Effector CD8-positive, alpha-beta T cell (primary cell): ENCODE data around the gene PTGER1.
A peak's percentile ranks its signal among the peaks of the same experiment; 100 is the strongest.

Experiments
- DNase-seq: peaks from one replicate; lab custom pipeline; 2025; lab: John Stamatoyannopoulos, UW

Gene PTGER1

DNA sequence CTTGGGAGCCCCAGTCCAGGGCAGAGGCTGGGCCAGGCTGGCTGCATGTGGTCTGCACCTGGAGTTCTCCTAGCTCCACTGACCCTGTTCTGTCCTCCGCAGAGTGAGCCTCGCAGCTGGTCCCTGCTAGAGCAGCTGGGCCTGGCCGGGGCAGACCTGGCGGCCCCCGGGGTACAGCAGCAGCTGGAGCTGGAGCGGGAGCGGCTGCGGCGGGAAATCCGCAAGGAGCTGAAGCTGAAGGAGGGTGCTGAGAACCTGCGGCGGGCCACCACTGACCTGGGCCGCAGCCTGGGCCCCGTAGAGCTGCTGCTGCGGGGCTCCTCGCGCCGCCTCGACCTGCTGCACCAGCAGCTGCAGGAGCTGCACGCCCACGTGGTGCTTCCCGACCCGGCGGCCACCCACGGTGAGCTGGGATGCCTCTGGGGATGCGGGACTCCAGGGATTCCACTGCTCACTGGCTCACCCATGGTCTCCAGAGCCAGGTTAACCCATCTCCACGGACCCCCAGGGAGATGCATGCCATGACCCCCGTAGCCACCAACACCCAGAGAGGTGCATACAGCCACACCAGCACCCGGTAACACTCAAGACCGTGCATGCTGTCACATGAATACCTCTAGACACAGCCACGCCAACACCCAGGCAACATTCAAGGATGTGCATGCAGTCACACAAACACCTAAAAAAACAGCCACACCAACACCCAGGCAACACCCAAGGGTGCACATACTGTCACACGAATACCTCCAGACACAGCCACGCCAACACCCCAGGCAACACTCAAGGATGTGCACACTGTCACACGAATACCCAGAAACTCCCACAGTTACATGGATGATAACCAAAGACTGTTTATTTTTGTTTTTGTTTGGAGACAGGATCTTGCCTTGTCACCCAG is 33.9 kb downstream of the PTGER1 start:
- DNase-seq: no peak

DNA sequence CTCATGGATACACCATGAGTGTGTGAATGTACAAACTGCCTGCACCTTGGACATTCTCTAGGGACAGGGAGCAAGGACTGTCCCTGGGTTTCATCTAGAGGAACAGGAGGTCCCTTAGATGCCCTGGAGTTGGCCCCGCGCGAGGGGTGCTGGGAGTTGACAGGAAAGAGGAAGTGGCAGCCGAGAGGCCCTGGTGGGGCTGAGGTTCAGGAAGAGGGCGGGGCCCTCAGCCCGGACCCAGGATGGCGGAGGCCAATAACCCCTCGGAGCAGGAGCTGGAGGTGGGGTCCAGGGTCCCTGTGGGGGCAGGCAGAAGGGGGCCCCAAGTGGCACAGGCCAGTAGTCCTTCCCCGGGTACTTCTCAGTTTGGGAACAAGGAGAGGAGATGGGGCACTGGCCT is 35.1 kb downstream of the PTGER1 start:
- DNase-seq: peak; percentile 55

- no peak for DNase-seq
Measured at GRCh38 chr19:14439014-14439413, 36.1 kb downstream of the PTGER1 start.

DNA sequence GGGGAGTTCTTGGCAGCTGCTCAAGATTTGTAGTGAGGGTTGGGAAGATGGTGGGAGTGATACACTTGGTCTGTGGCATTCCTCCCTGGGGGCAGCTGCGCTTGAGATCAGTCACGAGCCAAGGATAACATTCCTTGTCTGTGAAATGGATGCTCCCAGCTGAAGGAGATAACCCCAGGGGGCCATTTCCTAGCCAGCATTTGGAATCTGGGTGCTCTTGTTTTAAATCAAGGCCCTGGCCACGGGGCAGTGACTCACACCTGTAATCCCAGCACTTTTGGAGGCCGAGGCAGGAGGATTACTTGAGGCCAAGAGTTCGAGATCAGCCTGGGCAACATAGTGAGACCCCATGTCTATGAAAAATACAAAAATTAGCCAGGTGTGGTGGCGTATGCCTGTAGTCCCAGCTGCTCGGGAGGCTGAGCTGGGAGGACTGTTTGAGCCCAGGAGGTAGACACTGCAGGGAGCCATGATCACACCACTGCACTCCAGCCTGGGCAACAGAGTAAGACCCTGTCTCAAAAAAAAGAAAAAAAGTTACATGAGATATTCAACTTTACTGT is 37.5 kb downstream of the PTGER1 start:
- DNase-seq: no peak

DNA sequence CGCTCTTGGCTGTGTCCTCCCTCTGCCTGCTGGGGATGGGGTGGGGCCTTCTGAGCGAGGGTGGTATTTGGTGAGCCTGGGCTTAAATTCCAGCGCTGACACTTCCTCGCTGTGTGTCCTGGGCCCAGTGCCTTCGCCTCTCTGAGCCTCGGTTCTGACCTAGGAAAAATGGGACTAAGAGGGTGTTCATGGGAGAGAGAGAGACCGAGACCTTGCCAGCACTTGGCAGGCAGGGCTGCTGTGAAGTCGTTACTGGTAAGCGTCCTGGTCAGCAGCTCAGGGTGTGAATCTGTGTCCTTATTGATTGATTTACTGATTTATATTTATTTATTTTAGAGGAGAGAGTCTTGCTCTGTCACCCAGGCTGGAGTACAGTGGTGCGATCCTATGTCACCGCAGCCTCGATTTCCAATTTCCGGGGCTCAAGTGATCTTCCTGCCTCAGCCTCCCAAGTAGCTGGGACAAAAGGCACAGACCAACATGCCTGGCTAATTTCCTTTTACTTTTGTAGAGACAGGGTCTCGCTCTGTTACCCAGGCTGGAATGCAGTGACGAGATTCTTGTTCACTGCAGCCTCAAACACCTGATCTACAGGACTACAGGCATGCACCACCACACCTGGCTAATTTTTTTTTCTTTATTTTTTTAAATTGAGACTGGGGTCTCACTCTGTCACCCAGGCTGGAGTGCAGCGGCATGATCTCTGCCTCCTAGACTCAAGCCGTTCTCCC is 39.7 kb downstream of the PTGER1 start:
- DNase-seq: no peak

- DNase-seq: no peak
Measured at GRCh38 chr19:14434543-14435319, 40.4 kb downstream of the PTGER1 start.

- DNase-seq: peak; percentile 39
Measured at GRCh38 chr19:14433554-14434501, 41.3 kb downstream of the PTGER1 start.

DNA sequence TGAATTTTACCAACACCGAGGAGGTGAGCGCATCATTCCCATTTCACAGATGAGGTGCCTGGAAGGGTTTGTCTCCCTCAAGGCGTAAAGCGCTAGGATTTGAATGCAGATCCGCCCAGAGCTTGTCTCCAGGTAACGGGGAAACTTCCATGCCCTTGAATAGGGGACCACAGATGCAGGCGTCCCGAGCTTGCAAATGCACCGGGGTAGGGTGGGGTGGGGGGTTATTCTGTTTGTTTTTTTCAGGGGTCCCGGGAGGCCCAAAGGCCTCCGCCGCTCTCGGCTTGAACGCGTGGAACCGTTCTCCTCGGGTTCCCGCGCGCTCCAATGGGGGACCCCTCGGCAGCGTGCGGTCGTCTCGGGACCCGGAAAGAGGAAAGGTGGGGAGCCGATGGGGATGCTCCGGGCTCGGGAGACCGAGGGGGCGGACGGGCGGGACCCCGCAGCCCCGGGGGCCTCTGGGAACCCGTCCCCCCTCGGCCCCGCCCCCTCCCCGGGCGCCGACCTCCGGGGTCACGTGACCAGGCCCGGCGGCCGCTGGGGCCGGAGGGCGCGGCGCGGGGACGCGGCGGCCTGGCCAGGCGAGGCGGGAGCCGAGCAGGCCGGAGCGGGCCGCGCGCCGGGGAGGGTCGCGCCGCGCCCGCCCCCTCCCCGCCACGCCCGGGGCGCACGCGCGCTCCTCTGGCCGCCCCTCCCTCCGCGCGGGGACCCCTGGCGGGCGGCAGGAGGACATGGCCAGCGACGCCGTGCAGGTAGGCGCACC is 42.2 kb downstream of the PTGER1 start, which contains the start of gene PKN1:
PKN1 (plus strand) TSS at position 516 of the 763 bp plus-strand sequence; CDS start at position 732, 216 bp downstream.
- peak; percentile 31 for DNase-seq

DNA sequence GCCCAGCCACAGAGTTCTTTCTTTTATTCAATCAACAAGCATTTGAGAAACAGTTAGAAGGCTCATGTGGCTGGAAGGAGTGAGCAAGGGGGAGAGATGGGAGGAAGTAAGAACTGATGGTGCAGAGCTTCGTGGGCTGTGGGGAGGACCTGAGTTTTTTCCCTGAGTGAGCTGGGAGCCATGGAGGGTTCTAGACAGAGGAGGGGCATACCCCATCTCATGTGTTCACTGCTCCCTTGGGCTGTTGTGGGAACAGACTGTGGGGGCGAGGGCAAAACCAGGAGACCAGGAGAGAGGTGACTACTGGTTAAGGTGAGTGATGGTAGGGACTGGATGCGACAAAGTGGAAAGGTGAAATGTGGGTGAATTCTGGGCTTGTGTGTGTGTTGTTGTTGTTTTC is 44.4 kb downstream of the PTGER1 start:
- DNase-seq: no peak

DNA sequence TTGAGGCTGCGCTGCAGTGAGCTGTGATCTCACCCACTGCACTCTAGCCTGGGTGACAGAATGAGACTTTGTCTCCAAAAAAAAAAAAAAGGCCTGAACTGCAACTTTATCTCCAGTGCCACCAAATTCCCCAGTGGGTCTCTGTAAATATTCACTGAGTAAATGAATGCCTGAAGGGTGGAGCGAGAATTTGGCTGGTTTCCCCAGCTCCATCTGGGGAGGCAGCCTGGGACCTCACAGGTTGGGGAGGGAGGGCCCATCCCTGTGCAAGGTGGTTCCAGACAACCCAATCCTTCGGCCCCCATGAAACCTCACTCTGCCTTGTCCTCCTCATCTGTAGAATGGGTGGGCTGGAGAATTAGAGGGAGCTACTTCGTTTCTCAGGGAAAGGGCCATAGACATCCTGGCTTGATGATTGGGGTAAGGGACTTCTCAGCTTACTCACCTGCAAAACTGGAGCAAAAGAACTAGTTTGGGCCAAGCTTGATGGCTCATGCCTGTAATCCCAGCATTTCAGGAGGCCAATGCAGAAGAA is 46.2 kb downstream of the PTGER1 start:
- DNase-seq: no peak

DNA sequence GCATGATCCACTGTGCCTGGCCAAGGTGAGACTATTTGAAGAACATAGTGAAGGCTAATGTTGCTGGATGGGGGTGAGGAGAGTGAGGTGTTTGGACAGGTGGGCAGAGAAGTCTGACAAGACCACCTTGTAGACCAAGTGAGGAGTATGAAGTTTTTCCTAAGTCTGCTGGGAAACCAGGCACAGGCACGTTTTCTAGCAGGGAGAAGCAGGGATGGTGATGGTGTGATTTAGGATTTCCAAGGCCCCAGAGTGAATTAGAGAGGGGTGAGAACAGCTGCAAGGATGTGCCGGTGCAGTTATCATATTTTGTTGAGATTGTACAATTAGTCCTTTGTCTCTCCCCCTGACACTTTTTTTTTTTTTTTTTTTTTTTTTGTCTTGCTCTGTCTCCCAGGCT is 47.7 kb downstream of the PTGER1 start:
- DNase-seq: no peak

DNA sequence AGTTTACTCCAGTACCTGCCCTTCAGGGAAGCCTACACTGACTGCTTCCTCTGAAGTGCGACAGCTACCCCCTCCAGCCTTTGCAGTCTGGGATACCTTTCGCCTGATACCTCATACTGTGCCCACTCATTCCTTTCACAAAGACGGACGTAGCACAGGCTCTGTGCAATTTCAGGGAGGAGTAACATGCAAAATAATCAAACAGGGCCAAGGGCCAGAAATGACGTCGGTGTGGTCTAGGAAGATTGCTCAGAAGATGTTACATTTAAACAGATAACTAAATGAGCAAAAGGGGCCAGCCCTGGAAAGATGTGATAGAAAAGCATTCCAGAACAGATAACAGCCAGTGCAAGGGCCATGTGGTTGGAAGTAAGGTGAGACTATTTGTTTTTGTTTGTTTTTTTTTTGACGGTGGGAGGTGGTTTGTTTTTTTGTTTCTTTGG is 49.4 kb downstream of the PTGER1 start:
- no peak for DNase-seq
